22Rv1 (cell line): ENCODE results near the gene MED20.

Source experiments
- H3K27ac ChIP-seq: fragments of 450-650 bp; 2 replicates; pipeline ENCODE4 v1.5.1; 2017
- CTCF ChIP-seq: fragments of 450-650 bp; IDR thresholded peaks from 2 replicates; pipeline ENCODE4 v1.5.1; 2017; ENCODE audit warnings: mild to moderate bottlenecking
- ZFX ChIP-seq: fragments of 450-650 bp; IDR thresholded peaks from 2 replicates; pipeline ENCODE4 v1.6.1; 2017; ENCODE audit warnings: antibody characterized with exemption, borderline replicate concordance

Gene MED20

DNA sequence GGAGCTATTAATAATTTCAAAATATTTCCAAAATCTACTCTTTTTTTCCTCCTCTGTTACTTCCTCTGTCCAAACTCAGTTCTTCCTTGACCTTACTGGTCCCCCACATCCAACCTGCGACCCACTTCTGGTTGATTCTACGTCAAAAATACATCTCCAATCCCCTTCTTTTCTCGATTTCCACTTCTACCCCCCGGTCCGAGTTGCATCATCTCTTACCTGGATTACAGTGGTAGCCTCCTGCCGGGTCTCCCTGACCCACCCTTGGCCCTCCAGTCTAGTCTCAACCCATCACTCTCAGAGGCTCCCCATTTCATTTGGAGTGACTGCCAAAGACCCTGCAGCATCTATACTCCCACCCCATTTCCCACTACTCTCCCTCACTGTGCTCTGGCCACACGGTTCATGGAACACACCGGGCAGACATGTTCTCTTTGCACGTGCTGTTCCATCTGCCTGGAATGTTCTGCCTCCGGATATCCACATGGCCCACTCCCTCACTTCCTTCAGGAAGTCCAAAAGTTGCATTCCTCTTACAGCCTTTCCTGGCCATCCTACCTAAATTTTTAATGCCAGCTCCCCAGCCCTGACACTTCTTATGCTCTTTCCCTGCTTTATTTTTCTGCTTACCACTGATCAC is 26.8 kb upstream of the MED20 start:
- TF ChIP-seq CTCF = no peak
- TF ChIP-seq ZFX = no peak
- no peak overlapping the region for H3K27ac ChIP-seq

- no peak overlapping the region for H3K27ac ChIP-seq
- TF ChIP-seq CTCF = no peak
- no peak for TF ChIP-seq ZFX
Measured at GRCh38 chr6:41943456-41943855, 22.5 kb upstream of the MED20 start.

- H3K27ac ChIP-seq = 0 out of 2 replicates have a peak overlapping the region, but pooled peaks have one; percentile 70
Measured at GRCh38 chr6:41942882-41943281, 21.9 kb upstream of the MED20 start.

- H3K27ac ChIP-seq = peak overlapping the region; percentile 70
- TF ChIP-seq ZFX (no peak), CTCF (no peak)
Measured at GRCh38 chr6:41942067-41942851, 21.3 kb upstream of the MED20 start.

DNA sequence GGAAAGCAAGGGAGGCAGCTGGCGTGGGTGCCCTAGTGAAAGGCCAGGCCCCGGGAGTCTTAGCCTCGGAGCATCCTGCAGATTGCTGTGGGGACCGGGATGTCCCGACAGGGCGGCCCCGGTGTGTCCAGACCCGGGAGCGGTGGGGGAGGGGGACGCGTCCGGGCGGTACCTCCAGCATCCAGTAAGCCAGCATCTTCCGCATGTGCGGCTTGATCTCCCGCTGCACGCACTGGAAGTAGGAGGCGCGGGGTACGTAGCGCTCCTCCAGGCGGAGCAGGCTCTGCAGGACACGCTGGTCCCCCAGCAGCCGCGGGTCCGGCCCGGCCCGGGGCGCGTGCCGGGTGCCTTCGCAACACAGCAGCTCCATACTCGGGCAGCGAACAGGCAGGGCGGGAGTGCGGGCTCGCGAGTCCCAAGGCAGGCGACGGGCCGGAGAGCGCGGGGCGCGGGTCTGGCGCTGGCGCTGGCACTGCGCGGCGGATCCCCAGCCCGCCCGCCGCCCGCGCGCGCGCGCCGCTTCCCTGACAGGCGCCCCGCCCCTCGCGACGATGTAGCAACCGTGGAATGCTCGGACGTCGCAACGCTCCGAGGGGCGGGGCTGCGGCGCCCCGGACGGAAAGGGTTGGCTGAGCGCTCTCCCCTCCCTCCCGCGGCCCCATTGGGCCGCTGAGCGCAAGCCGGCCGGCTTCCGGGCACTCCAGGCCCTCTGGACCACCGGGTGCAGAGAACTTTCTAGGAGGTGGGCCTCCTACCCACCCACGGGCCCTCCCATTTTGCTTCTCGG is 20.5 kb upstream of the MED20 start, which contains the start of gene CCND3:
CCND3 (minus strand) TSS at position 529 of the 787 bp plus-strand sequence; CDS start at position 370, 159 bp downstream.
- H3K27ac ChIP-seq = peak within 1 kb of the TSS; percentile 70
- TF ChIP-seq CTCF (no peak), ZFX (no peak)

- H3K27ac ChIP-seq = peak overlapping the region; percentile 70
- no peak for TF ChIP-seq ZFX
- no peak for TF ChIP-seq CTCF
Measured at GRCh38 chr6:41940759-41941279, 19.9 kb upstream of the MED20 start.

DNA sequence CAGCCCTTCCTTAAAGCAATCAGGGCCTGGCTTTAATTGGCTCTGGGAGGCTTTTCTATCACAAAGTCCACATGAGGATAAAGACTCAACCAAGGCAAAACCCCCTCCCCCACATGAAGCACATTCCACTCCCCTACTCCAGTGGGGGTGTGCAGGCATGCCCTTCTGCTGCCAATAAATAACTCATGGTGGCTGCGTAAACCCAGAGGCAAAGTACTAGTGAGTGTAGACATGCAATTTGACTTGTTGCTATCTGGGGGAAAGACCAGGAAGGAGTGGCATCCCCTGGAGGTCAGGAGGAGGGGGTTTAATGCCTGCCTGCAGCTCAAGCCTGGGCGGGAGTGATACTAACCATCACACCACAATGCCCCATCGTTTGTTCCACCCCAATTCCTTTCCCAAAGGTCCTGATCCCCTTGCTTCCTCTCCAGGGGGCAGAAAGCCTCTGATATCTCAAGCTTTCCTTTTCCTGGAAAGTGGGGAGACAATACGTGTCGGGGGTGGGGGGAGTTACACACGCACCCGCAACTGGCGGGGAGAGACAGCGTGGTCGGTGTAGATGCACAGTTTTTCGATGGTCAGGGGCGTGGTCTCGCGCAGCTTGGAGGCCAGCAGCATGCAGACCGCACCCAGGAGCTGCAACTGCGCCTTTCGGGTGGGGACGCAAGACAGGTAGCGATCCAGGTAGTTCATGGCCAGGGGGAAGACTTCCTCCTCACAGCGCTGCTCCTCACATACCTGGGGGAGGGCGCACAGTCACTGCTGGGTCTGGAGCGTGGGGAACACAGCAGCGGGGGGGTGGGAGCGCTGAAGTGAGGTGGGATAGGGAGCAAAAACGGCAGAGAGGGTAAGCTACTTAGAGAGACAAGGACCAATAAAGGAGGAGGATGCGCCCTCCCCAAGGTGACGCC is 19.2 kb upstream of the MED20 start:
- TF ChIP-seq ZFX = no peak
- TF ChIP-seq CTCF = no peak
- peak overlapping the region; percentile 70; the same call in 1 of the 2 replicates for H3K27ac ChIP-seq
